Neural cell (in vitro differentiated cells): Measurements from ENCODE around the gene ACTR3C. TPM values are rescaled to one million over a fixed set of nuclear protein-coding genes. Genes with fewer than 3 reads are reported as not detected.
A peak's percentile ranks its signal among the peaks of the same experiment; 100 is the strongest.
"Not testable (repeated sequence)": the region's sequence is repeated elsewhere in the genome, so short reads cannot be mapped to it uniquely, and the experiment has no call there.

Experiments used
- H2AFZ ChIP-seq: fragments of 200-600, 300-800 bp; sonication (generic), shearing (Covaris generic); 2 replicates; pipeline ENCODE4 v1.6.0; 2014; ENCODE audit warnings: low read depth, mild to moderate bottlenecking, antibody characterized with exemption, low read length, moderate library complexity
- H3F3A ChIP-seq: fragments of 200-600 bp; shearing (Covaris generic); 2 replicates; pipeline ENCODE4 v1.6.1; 2016; ENCODE audit warnings: mild to moderate bottlenecking, moderate library complexity, mixed read lengths, antibody characterized with exemption, low read length; ENCODE audit not compliant: insufficient read depth, poor library complexity, severe bottlenecking
- H3K27ac ChIP-seq: fragments of 200-600, 300-800 bp; sonication (generic), shearing (Covaris generic); 2 replicates; pipeline ENCODE4 v1.5.1; 2014; ENCODE audit warnings: mild to moderate bottlenecking, low read length, moderate library complexity
- H3K27me3 ChIP-seq: fragments of 300-800, 200-600 bp; sonication (generic), shearing (Covaris generic); 2 replicates; pipeline ENCODE4 v1.6.0; 2014; ENCODE audit warnings: mild to moderate bottlenecking, low read depth, low read length, moderate library complexity; ENCODE audit not compliant: insufficient read depth
- H3K36me3 ChIP-seq: fragments of 300-800, 200-600 bp; sonication (generic), shearing (Covaris generic); 2 replicates; pipeline ENCODE4 v1.5.1; 2014; ENCODE audit warnings: mild to moderate bottlenecking, antibody characterized with exemption, low read length, moderate library complexity; ENCODE audit not compliant: insufficient read depth
- H3K4me2 ChIP-seq: fragments of 300-800, 200-600 bp; sonication (generic), shearing (Covaris generic); 2 replicates; pipeline ENCODE4 v1.6.0; 2014; ENCODE audit warnings: mild to moderate bottlenecking, low read length
- H3K4me3 ChIP-seq: fragments of 300-800, 200-600 bp; sonication (generic), shearing (Covaris generic); 2 replicates; pipeline ENCODE4 v1.5.1; 2014; ENCODE audit warnings: mild to moderate bottlenecking, low read length, moderate library complexity
- H3K79me2 ChIP-seq: fragments of 200-600 bp; shearing (Covaris generic); replicated peaks from 2 replicates; pipeline ENCODE4 v1.6.0; 2014; ENCODE audit warnings: mild to moderate bottlenecking, low read length, moderate library complexity; ENCODE audit not compliant: insufficient read depth
- H3K9ac ChIP-seq: fragments of 300-800, 200-600 bp; sonication (generic), shearing (Covaris generic); 2 replicates; pipeline ENCODE4 v1.6.1; 2016; ENCODE audit warnings: mild to moderate bottlenecking, low read length, mixed read lengths
- H3K9me2 ChIP-seq: fragments of 200-600 bp; shearing (Covaris generic); 2 replicates; pipeline ENCODE4 v1.6.1; 2016; ENCODE audit warnings: mild to moderate bottlenecking, low read length, mixed read lengths; ENCODE audit not compliant: insufficient read depth
- H3K9me3 ChIP-seq: fragments of 200-600, 300-800 bp; sonication (generic), shearing (Covaris generic); 2 replicates; pipeline ENCODE4 v1.6.1; 2016; ENCODE audit warnings: mild to moderate bottlenecking, mixed run types, low read length, moderate library complexity, mixed read lengths
- H4K20me1 ChIP-seq: fragments of 200-600 bp; shearing (Covaris generic); 2 replicates; pipeline ENCODE4 v1.6.1; 2016; ENCODE audit warnings: mild to moderate bottlenecking, mixed run types; ENCODE audit not compliant: insufficient read depth
- CTCF ChIP-seq: fragments of 450-650 bp; IDR thresholded peaks from 2 replicates; pipeline ENCODE4 v1.5.1; 2014; ENCODE audit warnings: antibody characterized with exemption, mild to moderate bottlenecking, moderate library complexity; ENCODE audit not compliant: poor library complexity, severe bottlenecking
- RAD21 ChIP-seq: fragments of 450-650 bp; conservative IDR thresholded peaks from 2 replicates; pipeline ENCODE4 v1.6.1; 2014; ENCODE audit warnings: antibody characterized with exemption, mild to moderate bottlenecking, moderate library complexity
- SMC3 ChIP-seq: fragments of 450-650 bp; conservative IDR thresholded peaks from 2 replicates; pipeline ENCODE4 v1.6.1; 2014; ENCODE audit warnings: antibody characterized with exemption, mild to moderate bottlenecking, moderate library complexity; ENCODE audit not compliant: poor library complexity
- polyA plus RNA-seq: library from polyadenylated mRNA; depleted of rRNA; stranded (reverse); fragments of >200 nt; gene quantifications from 2 replicates; pipeline ENCODE4 v1.2.3, GENCODE V29; 2014

Gene ACTR3C
- polyA plus RNA-seq, 1 donor from 2014 or later: not detected

GRCh38 chr7:150276132-150276695 is 47.1 kb downstream of the ACTR3C start:
- H3K4me3 ChIP-seq, H3K36me3 ChIP-seq, H3K79me2 ChIP-seq, H3K9ac ChIP-seq, H3K9me2 ChIP-seq, H4K20me1 ChIP-seq, H3F3A ChIP-seq, H3K27me3 ChIP-seq, H2AFZ ChIP-seq, H3K27ac ChIP-seq, H3K9me3 ChIP-seq, H3K4me2 ChIP-seq: not testable (repeated sequence)
- TF ChIP-seq SMC3 (peak; percentile 84), CTCF (peak; percentile 94), RAD21 (peak; percentile 87)

GRCh38 chr7:150271898-150272297 is 51.4 kb downstream of the ACTR3C start:
- H3F3A ChIP-seq, H4K20me1 ChIP-seq, H3K36me3 ChIP-seq, H3K27ac ChIP-seq, H3K9me2 ChIP-seq, H3K4me2 ChIP-seq, H2AFZ ChIP-seq, H3K79me2 ChIP-seq, H3K9me3 ChIP-seq, H3K9ac ChIP-seq, H3K27me3 ChIP-seq, H3K4me3 ChIP-seq: not testable (repeated sequence)

- H3K36me3 ChIP-seq, H3K27ac ChIP-seq, H3K4me2 ChIP-seq, H3K79me2 ChIP-seq, H4K20me1 ChIP-seq, H3K9me3 ChIP-seq, H3K27me3 ChIP-seq, H3F3A ChIP-seq, H2AFZ ChIP-seq, H3K4me3 ChIP-seq, H3K9me2 ChIP-seq, H3K9ac ChIP-seq: not testable (repeated sequence)
Observed at GRCh38 chr7:150270101-150270824, 53.1 kb downstream of the ACTR3C start.

GRCh38 chr7:150268798-150269197 is 54.5 kb downstream of the ACTR3C start:
- H3K9me3 ChIP-seq, H4K20me1 ChIP-seq, H2AFZ ChIP-seq, H3K79me2 ChIP-seq, H3K4me2 ChIP-seq, H3K4me3 ChIP-seq, H3K27me3 ChIP-seq, H3K36me3 ChIP-seq, H3K9ac ChIP-seq, H3K27ac ChIP-seq, H3F3A ChIP-seq, H3K9me2 ChIP-seq: not testable (repeated sequence)

- not testable (repeated sequence) for H3K9me2 ChIP-seq, H3F3A ChIP-seq, H3K4me2 ChIP-seq, H3K36me3 ChIP-seq, H3K9ac ChIP-seq, H3K27me3 ChIP-seq, H3K79me2 ChIP-seq, H2AFZ ChIP-seq, H3K27ac ChIP-seq, H3K4me3 ChIP-seq, H3K9me3 ChIP-seq, H4K20me1 ChIP-seq
Observed at GRCh38 chr7:150268287-150268686, 55.1 kb downstream of the ACTR3C start.

- H2AFZ ChIP-seq, H3K79me2 ChIP-seq, H3K27me3 ChIP-seq, H3K4me2 ChIP-seq, H3K36me3 ChIP-seq, H3F3A ChIP-seq, H3K27ac ChIP-seq, H3K9me3 ChIP-seq, H3K9ac ChIP-seq, H4K20me1 ChIP-seq, H3K9me2 ChIP-seq, H3K4me3 ChIP-seq: not testable (repeated sequence)
Observed at GRCh38 chr7:150266953-150267665, 56.2 kb downstream of the ACTR3C start.

- not testable (repeated sequence) for H3K4me2 ChIP-seq, H3F3A ChIP-seq, H3K79me2 ChIP-seq, H3K27ac ChIP-seq, H3K4me3 ChIP-seq, H3K36me3 ChIP-seq, H3K9me2 ChIP-seq, H3K9me3 ChIP-seq, H2AFZ ChIP-seq, H3K27me3 ChIP-seq, H3K9ac ChIP-seq, H4K20me1 ChIP-seq
Observed at GRCh38 chr7:150262656-150263055, 60.7 kb downstream of the ACTR3C start.
